GM21717 (cell line): Measurements from ENCODE around the gene RGS6.

Experiments used
- ATAC-seq: cut with Tn5 transposase; IDR thresholded peaks from one replicate; pipeline ENCODE4 v1.9.1; 2021; ENCODE audit warnings: mild to moderate bottlenecking, moderate library complexity; ENCODE audit not compliant: unreplicated experiment

Gene RGS6

DNA sequence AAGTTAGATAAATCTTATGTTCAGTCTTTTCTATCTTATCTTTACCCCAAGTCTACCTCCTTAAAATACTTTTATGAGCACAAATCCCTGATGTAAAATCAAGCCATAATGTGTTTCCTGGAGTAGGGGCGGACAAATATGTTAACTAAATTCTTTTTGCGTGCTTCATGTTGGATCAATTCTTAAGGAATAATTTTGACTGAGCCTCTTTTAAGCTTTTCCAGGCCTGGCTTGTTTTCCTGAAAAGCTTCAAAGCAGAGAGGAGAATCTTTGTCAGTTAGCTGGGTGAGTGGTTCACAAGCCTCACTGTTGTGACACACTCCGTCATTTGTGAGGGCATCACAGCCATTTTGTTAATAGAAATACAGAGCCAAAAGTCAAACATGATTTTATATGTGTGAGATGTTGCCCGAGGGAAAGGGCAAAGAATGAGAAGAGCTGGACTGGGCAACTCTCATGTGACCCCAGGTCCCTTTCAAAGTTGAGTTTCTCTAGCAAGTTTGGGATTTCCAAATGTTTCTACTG lies 468.9 kb downstream of the RGS6 start:
- no peak for ATAC-seq

DNA sequence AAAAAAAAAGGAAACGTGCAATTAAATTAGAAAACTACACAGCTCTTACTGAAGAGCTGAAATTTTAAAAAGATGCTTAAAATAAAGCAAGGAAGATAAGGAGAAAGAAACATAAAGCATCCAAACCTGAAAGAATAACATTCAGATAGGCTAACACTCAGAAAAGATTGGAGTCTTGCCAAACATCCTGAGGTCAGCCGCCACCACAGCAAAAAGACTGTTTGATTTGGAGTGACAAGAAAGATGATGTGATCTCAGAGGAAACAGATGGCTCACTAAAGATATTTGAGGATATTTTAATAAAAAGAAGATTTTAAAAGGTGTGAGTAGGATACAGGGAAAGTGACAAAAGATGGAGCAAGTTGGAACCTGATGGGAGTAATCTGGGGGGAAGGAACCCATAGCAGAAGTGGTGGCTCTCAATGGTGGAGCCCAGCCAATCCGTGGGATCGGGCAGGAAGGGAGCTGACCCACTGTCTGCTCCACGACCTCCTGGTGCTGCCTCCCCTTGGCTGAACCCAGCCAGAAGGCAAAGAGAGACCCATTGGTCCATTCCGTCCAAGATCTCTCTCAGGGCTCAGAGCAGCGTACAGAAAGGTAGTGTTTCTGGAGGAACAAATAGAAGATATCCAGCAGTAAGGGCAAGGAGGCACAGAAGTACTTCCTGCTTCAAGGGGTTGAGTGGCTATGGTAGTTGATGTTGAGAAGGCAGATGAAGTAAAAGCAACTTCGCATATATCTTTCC lies 469.6 kb downstream of the RGS6 start:
- ATAC-seq: no peak

DNA sequence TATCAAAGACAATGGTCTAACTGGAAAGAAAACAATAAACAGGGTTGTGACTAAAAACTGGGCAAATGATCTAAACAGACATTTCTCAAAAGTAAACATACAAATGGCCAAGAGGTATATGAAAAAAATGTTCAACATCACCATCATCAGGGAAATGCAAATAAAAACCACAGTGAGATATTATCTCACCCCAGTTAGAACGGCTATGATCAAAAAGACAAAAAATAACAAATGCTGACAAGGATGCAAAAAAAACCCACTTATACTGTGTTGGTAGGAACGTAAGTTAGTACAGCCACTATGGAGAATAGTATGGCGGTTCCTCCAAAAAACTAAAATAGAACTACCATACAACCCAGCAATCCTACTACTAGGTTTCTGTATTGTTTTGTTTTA lies 470.1 kb downstream of the RGS6 start:
- ATAC-seq: no peak

DNA sequence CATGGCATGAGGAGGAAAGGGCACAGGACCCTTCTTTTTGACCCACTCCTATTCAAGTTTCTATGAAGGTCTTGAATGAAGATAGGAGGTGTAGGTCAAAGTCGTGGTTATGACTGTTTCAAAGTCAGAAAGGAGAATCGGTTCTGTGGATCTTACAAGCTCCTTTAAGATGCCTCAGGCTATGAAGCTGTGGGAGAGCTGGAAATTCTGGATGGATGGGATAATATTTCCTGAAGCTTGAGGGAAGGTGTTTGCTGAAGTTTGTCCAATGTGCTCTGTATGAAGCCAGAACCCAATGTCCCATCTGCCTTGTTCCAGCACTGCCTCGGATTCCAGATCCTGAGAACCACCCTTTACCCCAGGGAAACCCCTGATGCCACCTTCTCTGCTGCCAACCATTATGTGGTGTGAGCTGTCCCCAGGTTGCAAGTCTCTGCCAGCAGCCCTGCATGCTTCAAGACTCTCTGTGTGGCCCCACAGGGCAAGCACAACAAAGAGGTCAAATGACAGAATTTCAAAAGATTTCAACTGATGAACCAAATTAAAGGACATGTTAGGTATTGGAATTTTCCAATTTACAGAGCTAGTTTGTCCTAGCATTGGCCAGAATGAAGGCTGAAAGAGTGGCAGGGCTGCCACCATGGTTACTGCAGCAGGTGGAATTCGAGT lies 472.0 kb downstream of the RGS6 start:
- ATAC-seq: no peak

DNA sequence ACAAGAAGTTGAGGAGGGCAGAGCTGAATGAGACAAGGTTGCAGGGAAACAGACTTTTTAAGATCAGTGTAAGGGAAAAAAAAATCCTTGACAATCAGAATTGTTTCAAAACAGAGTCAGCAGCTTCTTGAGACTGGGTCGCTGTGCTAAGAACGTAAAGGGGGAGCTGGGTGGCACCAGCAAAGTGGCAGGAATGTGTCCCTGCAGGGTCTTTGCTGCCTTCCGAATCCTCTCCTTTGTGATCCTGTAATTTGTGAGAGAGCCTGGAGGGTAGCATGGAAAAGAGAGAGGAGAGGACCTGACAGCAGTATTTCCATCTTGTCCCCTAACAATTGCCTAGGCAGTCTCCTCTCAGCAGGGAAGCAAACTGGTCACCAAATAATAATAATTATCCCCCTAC lies 472.8 kb downstream of the RGS6 start:
- no peak for ATAC-seq

DNA sequence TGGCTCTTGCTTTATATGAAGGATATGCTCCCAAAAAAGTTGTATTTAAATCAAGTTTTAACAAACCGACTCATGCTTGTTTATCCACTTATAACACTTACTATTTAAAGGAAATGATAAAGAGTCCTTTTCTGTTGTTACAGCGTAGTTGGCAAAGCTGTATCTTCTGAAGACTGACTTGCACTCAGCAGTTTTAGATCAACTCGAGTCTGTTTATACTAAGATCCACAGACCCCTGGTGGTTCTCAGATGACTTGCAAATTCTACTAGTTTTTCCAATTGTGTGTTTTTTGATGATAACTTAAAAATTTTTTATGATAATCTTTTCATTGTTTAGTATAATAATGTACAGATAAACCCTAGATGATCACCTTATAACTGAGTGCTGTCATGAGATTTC lies 475.8 kb downstream of the RGS6 start:
- ATAC-seq: no peak

DNA sequence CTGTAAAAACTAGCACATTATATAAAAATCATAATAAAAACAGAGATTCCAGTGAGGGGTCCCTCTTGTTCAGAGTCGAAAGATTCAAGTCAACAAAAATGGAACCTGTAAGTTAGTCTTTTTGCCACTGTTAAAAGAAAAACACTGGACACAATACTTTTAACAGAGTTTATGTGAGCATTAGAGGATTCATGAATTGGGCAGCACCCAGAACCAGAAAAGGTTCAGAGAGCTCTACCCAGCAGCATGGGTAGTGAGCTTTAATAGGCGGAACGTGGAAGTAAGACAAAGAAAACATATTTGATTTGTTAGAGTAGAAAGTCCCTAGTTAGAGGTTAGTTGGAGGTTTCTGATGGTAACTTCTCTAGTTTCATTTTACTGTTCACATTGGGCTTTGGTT lies 476.8 kb downstream of the RGS6 start:
- ATAC-seq: no peak

DNA sequence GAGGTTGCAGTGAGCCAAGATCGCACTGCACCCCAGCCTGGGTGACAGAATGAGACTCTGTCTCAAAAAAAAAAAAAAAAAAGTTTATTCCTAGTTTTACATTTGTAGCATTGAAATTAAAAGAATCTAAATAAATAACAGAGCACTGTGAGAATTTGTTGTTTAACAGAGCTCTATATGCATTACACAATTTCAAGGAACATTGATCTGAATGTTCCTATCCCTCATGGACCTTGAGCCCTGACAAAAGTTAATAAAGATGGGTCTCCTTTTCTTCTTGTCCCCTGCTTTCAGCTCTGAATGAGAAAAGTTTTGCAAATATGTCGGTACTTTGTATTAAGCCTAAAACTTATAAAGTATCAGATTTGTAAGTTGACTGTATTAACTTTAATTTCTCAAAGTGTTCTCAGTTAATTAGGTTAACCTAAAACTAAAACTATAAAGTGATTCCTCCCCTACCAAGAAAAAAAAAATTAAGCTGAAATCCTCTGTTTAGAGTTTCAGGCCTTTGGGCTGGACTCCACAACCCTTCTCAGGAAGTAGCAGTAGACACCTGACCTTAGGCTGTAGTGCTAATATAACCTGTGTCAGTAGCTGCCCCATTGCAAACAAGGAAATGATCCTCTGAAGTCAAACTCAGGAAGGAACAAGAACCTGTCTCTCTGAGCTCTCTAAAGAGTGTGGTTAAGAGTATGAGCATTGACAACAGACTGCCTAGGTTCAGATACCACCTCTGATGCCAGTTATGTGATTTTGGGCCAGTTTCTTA lies 484.0 kb downstream of the RGS6 start:
- ATAC-seq: no peak

DNA sequence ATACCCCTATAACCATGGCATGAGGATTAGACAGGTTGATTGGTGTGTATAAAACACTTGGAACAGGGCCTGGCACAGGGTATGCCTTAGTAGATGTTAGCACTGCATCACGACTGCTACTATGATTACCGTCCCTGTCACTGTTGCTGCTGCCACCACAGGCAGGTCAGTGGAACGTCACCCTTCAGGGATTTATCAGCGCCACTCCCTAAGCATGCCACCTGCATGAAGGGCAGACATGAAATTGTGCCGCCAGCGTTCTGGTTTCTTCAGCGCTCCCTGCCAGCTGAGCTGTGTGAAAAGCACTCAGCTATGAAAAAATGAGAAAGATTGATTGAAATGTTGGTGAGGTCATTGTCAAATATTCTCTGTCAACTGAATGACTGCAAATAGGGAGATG lies 484.7 kb downstream of the RGS6 start:
- ATAC-seq: no peak

DNA sequence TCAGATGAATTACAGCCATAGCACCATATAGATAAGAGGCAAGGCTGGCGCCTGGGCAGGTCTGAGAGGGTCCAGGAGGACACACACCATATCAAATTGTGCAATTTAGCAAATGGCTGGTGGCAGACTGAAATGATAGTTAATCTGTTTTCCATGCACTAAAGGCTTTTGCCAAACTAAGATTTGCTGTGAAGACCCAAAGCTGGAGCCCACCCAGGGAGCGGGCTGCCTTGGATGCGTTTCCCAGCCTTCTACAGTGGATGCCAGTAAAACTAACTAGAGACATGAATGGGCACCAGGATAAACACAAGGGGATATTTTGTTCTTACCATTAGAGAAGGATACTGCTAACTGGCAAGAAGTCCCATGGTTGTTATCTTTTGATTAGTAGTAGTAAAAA lies 486.6 kb downstream of the RGS6 start:
- no peak for ATAC-seq

DNA sequence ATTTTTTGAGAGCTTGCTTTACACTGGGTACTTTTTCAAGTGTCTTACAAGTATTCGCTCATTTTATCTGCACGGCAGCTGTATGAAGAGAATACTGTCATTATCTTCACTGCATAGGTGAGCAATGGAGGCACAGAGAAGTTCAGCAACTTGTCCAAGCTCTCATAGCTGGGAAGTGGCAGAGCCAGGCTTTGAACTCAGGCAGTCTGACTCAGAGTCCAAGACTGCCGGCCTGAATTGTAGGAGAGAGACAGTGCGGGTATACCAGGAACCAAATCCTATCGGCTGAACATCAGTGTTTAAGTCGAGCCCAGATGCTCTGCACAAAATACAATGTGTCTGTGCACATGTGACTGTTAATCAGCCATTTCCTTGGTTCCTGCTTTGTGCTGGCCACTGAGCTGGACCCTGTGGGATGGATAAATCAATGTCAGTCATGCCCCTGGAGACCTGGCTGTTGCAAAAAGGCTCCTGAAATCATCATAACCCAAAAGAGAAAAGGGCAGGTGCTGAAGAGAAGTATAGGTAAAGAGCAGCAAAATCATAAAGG lies 487.1 kb downstream of the RGS6 start:
- ATAC-seq: no peak

DNA sequence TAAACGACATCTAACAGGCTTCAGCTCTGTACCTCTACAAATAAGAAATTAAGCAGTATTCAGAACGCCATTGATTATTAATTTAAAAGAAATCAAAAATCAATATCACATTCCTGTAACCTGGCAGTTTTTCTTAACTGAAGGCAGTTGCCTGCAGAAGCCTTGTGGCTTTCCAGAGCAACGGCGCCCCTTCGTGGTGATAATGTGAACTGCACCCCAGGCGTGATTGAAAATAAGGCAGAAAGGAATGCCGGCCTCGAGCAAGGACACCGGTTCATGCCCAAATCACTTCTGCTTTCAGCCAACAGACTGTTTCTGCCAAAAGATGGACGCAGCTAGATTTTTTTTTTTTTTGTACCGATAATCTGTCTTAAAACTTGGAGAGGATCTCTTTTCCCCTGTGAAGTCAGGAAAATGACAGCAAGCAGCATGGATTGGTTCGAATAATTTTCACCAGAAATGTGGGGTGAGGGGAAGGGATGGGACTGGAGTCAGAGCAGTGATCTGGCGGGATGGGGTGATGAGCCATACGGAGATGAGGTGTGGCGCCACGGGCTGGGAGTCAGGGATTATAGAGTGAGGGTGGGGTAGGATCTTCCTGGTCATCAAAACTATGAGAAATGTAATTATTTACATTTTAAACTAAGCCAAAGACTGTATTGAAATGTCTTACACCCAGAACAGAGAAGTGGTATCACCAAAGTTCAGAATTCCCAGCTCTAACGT lies 488.7 kb downstream of the RGS6 start:
- ATAC-seq: no peak

DNA sequence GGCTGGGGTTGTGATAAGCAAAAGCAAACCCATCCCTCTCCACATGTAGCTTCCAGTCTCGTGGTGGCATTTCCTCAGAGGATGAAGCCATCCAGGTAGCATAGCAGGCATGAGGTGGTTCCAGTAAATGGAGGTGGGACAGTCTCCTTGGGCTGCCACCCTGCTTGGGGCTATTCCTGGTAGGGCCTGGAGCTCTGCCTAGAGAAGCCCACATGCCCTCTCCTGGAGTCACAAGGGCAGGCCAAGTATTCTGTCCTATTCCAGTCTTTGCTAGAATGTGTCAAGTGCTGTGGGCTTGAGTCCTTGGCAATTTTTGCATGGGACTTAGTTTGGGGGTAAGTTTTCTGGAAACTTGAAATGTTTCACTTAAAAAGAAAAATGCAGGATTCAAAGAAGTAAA lies 491.7 kb downstream of the RGS6 start:
- ATAC-seq: no peak

DNA sequence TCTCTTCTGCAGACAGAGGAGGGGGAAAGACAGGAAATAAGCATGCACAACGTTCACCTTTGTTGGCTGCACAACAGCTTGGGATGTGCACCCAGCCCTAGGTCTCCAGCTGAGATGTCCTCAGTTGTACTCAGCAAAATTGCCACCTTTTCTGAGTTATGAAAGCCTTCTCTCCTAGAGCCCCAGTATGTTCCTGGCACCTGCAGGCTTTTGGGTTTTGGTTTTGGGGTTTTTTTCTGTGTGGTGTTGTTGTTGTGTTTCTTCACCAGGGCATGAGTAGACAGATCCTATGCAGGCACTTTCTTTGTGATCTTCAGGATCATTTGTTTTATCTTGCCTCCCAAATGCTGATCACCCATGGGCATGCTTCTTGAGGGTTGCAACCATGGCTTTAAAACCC lies 498.2 kb downstream of the RGS6 start:
- ATAC-seq: no peak

DNA sequence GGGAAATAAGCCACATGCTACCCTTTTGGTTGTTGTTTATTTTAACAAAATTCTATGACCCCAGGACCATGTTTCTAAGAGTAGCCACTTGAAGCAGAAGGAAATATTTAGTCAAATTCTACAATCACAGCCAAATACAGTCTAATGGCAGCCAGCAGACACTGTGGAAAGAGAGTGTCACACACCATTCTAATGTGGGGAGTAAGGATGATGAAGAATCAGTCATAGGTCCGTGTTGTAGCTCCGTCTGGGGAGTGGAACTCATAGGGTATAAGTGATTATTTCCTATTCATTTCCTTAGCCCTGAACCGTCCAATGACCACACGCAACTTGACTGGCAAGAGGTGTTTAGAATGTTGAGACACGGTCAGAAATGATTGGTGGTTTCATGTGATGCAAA lies 500.5 kb downstream of the RGS6 start:
- no peak for ATAC-seq

DNA sequence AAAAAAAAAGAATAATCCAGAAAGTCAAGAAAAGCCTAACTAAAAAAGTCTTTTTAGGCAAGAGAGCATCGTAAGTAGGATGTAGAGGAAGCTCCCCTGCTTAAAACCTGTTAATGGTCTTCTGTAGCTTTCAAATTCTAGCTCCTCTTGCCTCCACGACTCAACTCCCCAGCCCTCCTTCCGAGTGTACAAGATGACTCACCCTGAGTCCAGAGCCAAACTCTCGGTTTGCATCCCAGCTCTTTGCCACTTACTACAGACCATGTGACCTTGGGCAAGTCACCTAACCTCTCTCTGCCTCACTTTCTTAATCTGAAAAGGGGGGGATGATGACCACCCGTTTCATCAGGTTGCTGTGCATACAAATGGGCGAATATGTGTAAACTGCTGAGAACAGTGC lies 501.3 kb downstream of the RGS6 start:
- ATAC-seq: no peak

DNA sequence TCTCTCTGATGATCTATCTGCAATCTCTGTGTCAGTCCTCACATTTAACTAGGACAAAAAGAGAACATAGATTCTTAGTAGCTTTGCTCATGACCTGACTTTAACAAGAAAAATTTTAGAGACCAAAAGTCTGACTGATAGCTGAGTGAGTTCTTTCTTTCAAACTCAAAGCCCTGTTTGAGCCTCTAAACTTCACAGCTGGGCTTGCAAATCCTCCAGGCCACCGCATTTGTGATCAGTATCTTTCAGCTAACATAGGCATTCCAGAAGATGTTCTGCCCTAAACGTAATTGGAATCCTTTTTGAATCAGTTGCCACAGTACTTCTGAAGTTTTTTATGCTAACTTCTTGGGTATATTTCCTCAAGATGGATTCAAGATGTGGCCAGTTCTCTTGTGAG lies 502.6 kb downstream of the RGS6 start:
- no peak for ATAC-seq

DNA sequence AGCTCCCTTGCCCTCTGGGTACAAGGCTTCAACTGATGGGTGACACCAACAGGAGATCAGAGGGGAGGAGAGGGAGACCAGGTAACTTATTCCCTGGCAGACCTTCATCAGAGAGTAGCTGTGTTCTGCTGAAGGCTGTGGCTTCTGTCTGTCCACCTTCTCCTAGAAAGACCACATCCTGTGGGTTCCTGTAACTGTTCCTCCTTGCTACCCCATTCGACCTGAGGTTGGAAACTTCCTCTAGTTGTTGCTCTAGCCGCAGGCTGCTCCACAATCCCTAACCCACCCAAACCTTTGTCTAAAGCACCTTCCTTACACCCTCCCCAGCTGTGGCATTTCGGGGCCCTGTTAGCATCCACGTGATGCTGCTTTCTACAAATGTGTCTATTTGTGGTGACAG lies 507.5 kb downstream of the RGS6 start:
- ATAC-seq: no peak

DNA sequence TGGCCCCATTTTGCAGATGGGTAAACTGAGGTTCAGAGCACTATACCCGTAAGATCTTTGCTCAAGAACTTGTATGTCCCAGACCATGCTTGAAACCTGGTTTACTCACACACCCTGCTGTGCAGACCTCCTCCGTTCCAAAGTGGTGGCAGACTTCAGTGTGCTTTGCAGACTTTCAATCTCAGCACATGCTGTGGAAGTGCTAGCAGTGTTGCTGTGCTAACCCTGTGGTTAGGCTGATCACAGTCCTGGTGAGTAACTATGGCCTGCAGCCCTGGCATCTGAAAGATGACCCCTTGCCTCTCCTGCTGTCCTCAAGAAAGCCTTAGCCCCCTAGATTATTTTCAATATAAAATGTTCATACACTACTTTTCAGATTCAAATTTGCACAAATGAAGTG lies 511.0 kb downstream of the RGS6 start:
- ATAC-seq: no peak

DNA sequence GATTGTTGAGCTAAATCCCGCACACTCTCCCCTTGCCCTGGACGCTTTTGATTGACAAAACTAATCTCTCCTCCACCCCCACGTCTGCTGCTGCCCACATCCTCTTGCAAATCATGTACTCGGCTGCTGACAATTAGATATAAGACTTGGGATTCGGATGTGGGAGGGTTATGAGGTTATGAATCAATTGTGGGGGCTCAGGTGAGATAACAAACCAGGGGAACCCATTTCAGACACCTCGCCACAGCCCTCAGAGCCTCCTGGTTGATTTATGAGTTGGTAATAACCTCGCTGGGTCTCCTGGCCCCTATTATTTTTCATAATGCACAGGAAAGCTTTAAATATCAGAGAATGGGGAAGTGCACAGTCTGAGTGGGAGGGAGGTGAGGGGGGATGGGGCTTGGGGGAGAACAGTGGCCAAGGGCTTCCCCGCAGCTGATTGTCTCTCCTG lies 511.8 kb downstream of the RGS6 start:
- ATAC-seq: no peak

DNA sequence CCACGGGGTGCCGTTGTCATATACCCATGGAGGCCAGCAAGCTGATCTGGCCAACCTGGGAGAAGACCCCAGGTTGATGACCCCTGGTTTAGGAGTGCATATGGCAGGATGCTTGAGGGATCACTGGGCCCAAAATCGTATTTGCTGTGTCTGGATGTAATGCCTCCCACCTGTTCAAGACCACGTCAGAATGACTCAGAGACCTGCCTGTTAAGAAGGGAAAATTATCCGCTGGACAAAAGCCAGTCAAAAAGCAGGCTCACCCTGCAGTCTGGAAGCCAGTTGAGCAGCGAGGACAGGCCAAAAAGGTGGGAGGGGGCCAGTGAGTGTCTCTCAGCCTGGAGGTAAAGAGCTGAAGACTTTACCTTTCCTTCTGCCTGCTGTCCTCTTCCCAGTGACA lies 512.5 kb downstream of the RGS6 start:
- no peak for ATAC-seq
